HG02938 (cell line): ENCODE measurements around the gene TXNDC16.

Experiments used
- ATAC-seq: cut with Tn5 transposase; IDR thresholded peaks from one replicate; pipeline ENCODE4 v1.9.1; 2021; ENCODE audit warnings: mild to moderate bottlenecking, moderate library complexity; ENCODE audit not compliant: unreplicated experiment

The TXNDC16 gene

GRCh38 chr14:52397844-52398243 lies 154.5 kb downstream of the TXNDC16 start:
- ATAC-seq: no peak

GRCh38 chr14:52395728-52396127 lies 156.6 kb downstream of the TXNDC16 start:
- ATAC-seq: no peak

GRCh38 chr14:52391881-52392615 lies 160.3 kb downstream of the TXNDC16 start:
- no peak for ATAC-seq
